Kidney (tissue), 14 donors: ENCODE results near the gene SRGAP3. TPM values are rescaled to one million over a fixed set of nuclear protein-coding genes. Genes with fewer than 3 reads are reported as not detected.

ENCODE experiments used
- DNase-seq, 5 donors: peaks; one replicate each; pipeline ENCODE4 v3.0.0-alpha.2; 2013 to 2020
- FAIRE-seq: peaks from 2 replicates; lab custom pipeline; 2012; peaks lifted over from hg19 to GRCh38; lab: Jason Lieb, UNC
- H3K27ac ChIP-seq, 2 donors: one replicate each; pipeline ENCODE4 v1.7.0; 2013; ENCODE audit warnings: low read depth in 2 of 2, low read length in 2 of 2, inconsistent platforms in 1 of 2
- H3K27me3 ChIP-seq: one replicate; pipeline ENCODE4 v1.7.1; 2013; ENCODE audit warnings: low read length, inconsistent platforms; ENCODE audit not compliant: control insufficient read depth, insufficient read depth
- H3K36me3 ChIP-seq, 3 donors: one replicate each; pipeline versions ENCODE4 v1.7.0 to v1.7.1; 2013; ENCODE audit warnings: low read length in 3 of 3, control low read depth in 1 of 3, inconsistent platforms in 1 of 3; ENCODE audit not compliant: insufficient read depth in 3 of 3, control insufficient read depth in 2 of 3
- H3K4me1 ChIP-seq, 3 donors: one replicate each; pipeline versions ENCODE4 v1.7.0 to v1.7.1; 2013; ENCODE audit warnings: low read length in 3 of 3, inconsistent platforms in 1 of 3, low read depth in 1 of 3; ENCODE audit not compliant: control insufficient read depth in 2 of 3, insufficient read depth in 2 of 3
- H3K4me3 ChIP-seq, 3 donors: one replicate each; pipeline versions ENCODE4 v1.7.0 to v1.8.1; 2013; ENCODE audit warnings: low read length in 3 of 3, control low read depth in 1 of 3, inconsistent platforms in 1 of 3
- H3K9ac ChIP-seq, 3 donors: one replicate each; pipeline versions ENCODE4 v1.7.0 to v1.7.1; 2013; ENCODE audit warnings: low read length in 3 of 3, control low read depth in 1 of 3, inconsistent platforms in 1 of 3
- H3K9me3 ChIP-seq, 3 donors: one replicate each; pipeline versions ENCODE4 v1.7.0 to v1.7.1; 2013; ENCODE audit warnings: low read length in 3 of 3, control low read depth in 1 of 3, inconsistent platforms in 1 of 3; ENCODE audit not compliant: control insufficient read depth in 2 of 3, insufficient read depth in 1 of 3
- CTCF ChIP-seq: IDR thresholded peaks from 3 replicates; pipeline ENCODE4 v1.5.1; 2012; ENCODE audit warnings: mild to moderate bottlenecking, moderate library complexity, borderline replicate concordance; ENCODE audit not compliant: insufficient read depth; ENCODE audit errors: extremely low read depth
- intact Hi-C: fragments of 100-400 bp; cut with DNase I; formaldehyde crosslinking; loops from one replicate; pipeline ENCODE4 v1.11.1; 2022
- polyA plus RNA-seq: library from polyadenylated mRNA; stranded (reverse); fragments of 350-450 nt; fragmentation: Illumina TruSeq; extraction: RNeasy Lipid Tissue Mini Kit (QIAGEN cat#74804); gene quantifications from one replicate; pipeline ENCODE4 v1.2.3, GENCODE V29; 2014; ENCODE audit warnings: low read depth, low replicate concordance; ENCODE audit not compliant: insufficient read depth
- total RNA-seq: library from RNA; stranded (reverse); fragmentation: NEBNext Ultra II Directional; extraction: Animal tissue kit (Norgen Biotek cat#: 25700); gene quantifications from one replicate; pipeline ENCODE4 v1.2.1, GENCODE V29; 2021
- donor health status: control.
- donor health status: control.
- donor health status: control.
- donor health status: control.
- donor health status: control.
- donor health status: DM: yes; HTN: yes; CAD: no.
- donor health status: Normal renal cell carcinoma (clear cell type).

The SRGAP3 gene
- total and polyA plus RNA-seq, 2 donors from 2014 or later, result 4.1 to 24.3 TPM

DNA sequence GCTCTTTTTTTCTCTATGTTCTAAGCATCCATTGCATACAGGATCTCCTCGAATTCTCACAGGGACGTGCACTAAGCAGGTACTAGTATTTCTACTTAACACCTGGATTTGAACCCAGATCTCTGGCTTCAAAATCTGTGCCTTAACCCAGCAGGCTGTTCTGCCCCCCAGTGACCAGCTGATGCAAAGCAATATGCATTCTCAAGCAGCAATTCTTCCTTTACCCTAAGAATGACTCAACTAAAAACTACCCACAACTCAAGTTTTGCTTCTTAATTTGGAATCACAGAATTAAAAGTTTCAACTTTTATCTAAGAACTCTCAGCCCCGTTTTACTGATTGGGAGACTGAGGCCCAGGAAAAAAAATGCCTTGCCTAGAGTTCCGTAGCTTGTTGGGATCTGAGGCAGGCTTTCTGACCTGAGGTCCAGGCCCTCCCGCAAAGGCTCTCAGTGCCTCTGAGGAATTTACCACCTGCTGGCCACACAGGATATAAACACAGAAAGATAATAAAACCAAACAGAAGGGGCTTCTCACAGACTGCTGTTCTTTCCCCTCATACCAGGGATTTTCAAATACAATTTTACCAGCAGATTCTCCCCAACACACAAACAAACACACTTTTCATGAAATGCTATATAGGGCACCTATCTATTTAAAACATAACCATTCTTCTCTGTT lies 170.7 kb downstream of the SRGAP3 start:
- Histone ChIP-seq H3K27ac (no peak overlapping the region), H3K9ac (no peak overlapping the region), H3K9me3 (no peaks in the 10 kb centered on the region), H3K4me3 (no peak overlapping the region), H3K27me3 (no peaks in the 10 kb centered on the region), H3K4me1 (no peaks in the 10 kb centered on the region), H3K36me3 (no peaks in the 10 kb centered on the region)
- no peak for TF ChIP-seq CTCF
- intact Hi-C loops, result no loop called here
- FAIRE-seq (no peak), DNase-seq (peak in 3 of 5 donors; percentile 45 to 47 (median 46))

DNA sequence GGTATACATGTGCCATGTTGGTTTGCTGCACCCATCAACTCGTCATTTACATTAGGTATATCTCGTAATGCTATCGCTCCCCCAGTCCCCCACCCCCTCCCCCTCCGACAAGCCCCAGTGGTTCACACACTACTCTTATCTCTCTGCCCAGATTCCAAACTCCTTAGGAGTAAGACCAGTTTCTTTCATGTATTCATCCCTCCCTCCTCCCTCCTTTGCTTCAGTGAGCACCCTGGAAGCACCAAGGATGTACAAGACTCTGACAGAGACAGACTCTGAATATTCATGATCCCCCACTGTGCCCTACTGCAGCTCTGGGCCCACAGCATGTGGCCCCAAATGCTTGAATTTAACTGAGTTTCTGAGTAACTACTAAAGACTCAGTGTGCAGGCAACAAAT lies 172.4 kb downstream of the SRGAP3 start:
- no peak for TF ChIP-seq CTCF
- peak in 2 of 5 donors; percentile 28 to 29 for DNase-seq
- FAIRE-seq, result no peak
- no peak overlapping the region for H3K27ac ChIP-seq
- no peak overlapping the region for H3K4me3 ChIP-seq
- H3K27me3 ChIP-seq, result no peaks in the 10 kb centered on the region
- intact Hi-C loops, result no loop called here
- no peaks in the 10 kb centered on the region for H3K9me3 ChIP-seq
- H3K9ac ChIP-seq, result no peak overlapping the region
- no peaks in the 10 kb centered on the region for H3K4me1 ChIP-seq
- no peaks in the 10 kb centered on the region for H3K36me3 ChIP-seq

- H3K36me3 ChIP-seq, result no peaks in the 10 kb centered on the region
- no peak overlapping the region for H3K9ac ChIP-seq
- no peak for TF ChIP-seq CTCF
- H3K4me1 ChIP-seq, result no peaks in the 10 kb centered on the region
- no peaks in the 10 kb centered on the region for H3K27me3 ChIP-seq
- H3K9me3 ChIP-seq, result no peaks in the 10 kb centered on the region
- no peak for DNase-seq
- H3K27ac ChIP-seq, result no peak overlapping the region
- no peak for FAIRE-seq
- intact Hi-C loops, result no loop called here
- H3K4me3 ChIP-seq, result no peak overlapping the region
Observed at GRCh38 chr3:9075762-9076161, 173.7 kb downstream of the SRGAP3 start.
